Astrocyte of the spinal cord (primary cell): ENCODE measurements around the gene CDYL.

ENCODE experiments used
- DNase-seq: peaks from one replicate; pipeline ENCODE4 v3.0.0; 2011; ENCODE audit warnings: low read depth, low spot score
- H3K4me3 ChIP-seq: 2 replicates; pipeline ENCODE4 v1.5.1; 2011; ENCODE audit warnings: low read depth, mild to moderate bottlenecking, low read length, moderate library complexity
- CTCF ChIP-seq: IDR thresholded peaks from 2 replicates; pipeline ENCODE4 v1.5.1; 2012; ENCODE audit warnings: low read depth, mild to moderate bottlenecking, low read length, inconsistent platforms
- in situ Hi-C: cut with HindIII; loops from 2 replicates; pipeline ENCODE4 v1.10.0; 2017; ENCODE audit warnings: low sequenced_read_pairs

CDYL gene

GRCh38 chr6:4879741-4880275, 103.6 kb downstream of the CDYL start:
- DNase-seq = no peak
- in situ Hi-C loops = no loop called here
- TF ChIP-seq CTCF = no peak
- H3K4me3 ChIP-seq = no peak overlapping the region

- no peak for TF ChIP-seq CTCF
- in situ Hi-C loops = no loop called here
- no peak for DNase-seq
- no peak overlapping the region for H3K4me3 ChIP-seq
These were observed 104.2 kb downstream of the CDYL start for GRCh38 chr6:4880363-4880762.

- no peak overlapping the region for H3K4me3 ChIP-seq
- in situ Hi-C loops = no loop called here
- no peak for TF ChIP-seq CTCF
- DNase-seq = no peak
These were observed 107.1 kb downstream of the CDYL start for GRCh38 chr6:4883298-4883697.

- no peak for DNase-seq
- in situ Hi-C loops = no loop called here
- TF ChIP-seq CTCF = no peak
- no peak overlapping the region for H3K4me3 ChIP-seq
These were observed 108.6 kb downstream of the CDYL start for GRCh38 chr6:4884646-4885340.

GRCh38 chr6:4885341-4885933, 109.2 kb downstream of the CDYL start:
- no peak for DNase-seq
- TF ChIP-seq CTCF = no peak
- in situ Hi-C loops = no loop called here
- H3K4me3 ChIP-seq = no peak overlapping the region

- DNase-seq = no peak
- TF ChIP-seq CTCF = no peak
- in situ Hi-C loops = no loop called here
- H3K4me3 ChIP-seq = no peak overlapping the region
These were observed 112.6 kb downstream of the CDYL start for GRCh38 chr6:4888841-4889240.
